Measurements from ENCODE around the gene MORC2. TPM values are rescaled to one million over a fixed set of nuclear protein-coding genes. Genes with fewer than 3 reads are reported as not detected.

MORC2 gene
- total and polyA plus RNA-seq, 2 of the 13 experiments (the other 11 are each of a cell fraction or from before 2014, with no cell fraction given), result 11.9 to 18.3 TPM

GRCh38 chr22:30927806-30928205 lies 40.8 kb downstream of the MORC2 start (continued):
- TF ChIP-seq AKNA (CRISPR knock-in tag; IDR thresholded peaks at IDR 0.05; ENCODE audit: borderline replicate concordance) (no peak), SNAI1 (CRISPR knock-in tag; IDR thresholded peaks at IDR 0.05; ENCODE audit: borderline replicate concordance) (no peak), ZNF335 (CRISPR knock-in tag; IDR thresholded peaks at IDR 0.05) (no peak), REPIN1 (CRISPR knock-in tag; IDR thresholded peaks at IDR 0.05; ENCODE audit: borderline replicate concordance, low read depth) (no peak), UBTF (CRISPR knock-in tag; IDR thresholded peaks at IDR 0.05) (no peak), E2F2 (CRISPR knock-in tag; IDR thresholded peaks at IDR 0.05; ENCODE audit: borderline replicate concordance) (no peak), ZNF724P (CRISPR knock-in tag; IDR thresholded peaks at IDR 0.05; ENCODE audit: borderline replicate concordance) (no peak), HMGXB4 (CRISPR knock-in tag; IDR thresholded peaks at IDR 0.05; ENCODE audit: borderline replicate concordance in 1 of 2, low read depth in 1 of 2) (no peak), TAF15 (IDR thresholded peaks at IDR 0.05; ENCODE audit: low read depth, low read length, poor library complexity, severe bottlenecking) (no peak), MTA1 (CRISPR knock-in tag; IDR thresholded peaks at IDR 0.05; ENCODE audit: borderline replicate concordance) (no peak), ARHGAP35 (CRISPR knock-in tag; IDR thresholded peaks at IDR 0.05; ENCODE audit: borderline replicate concordance) (no peak), KLF13 (CRISPR knock-in tag; IDR thresholded peaks at IDR 0.05) (no peak), HNF4A (CRISPR knock-in tag; IDR thresholded peaks at IDR 0.05) (no peak)

Data from HepG2 (cell line).